OCI-M1 (cell line): Measurements from ENCODE around the gene RUNX1.

Source experiments
- DNase-seq: peaks from one replicate; lab custom pipeline; 2025; lab: John Stamatoyannopoulos, UW

The RUNX1 gene

DNA sequence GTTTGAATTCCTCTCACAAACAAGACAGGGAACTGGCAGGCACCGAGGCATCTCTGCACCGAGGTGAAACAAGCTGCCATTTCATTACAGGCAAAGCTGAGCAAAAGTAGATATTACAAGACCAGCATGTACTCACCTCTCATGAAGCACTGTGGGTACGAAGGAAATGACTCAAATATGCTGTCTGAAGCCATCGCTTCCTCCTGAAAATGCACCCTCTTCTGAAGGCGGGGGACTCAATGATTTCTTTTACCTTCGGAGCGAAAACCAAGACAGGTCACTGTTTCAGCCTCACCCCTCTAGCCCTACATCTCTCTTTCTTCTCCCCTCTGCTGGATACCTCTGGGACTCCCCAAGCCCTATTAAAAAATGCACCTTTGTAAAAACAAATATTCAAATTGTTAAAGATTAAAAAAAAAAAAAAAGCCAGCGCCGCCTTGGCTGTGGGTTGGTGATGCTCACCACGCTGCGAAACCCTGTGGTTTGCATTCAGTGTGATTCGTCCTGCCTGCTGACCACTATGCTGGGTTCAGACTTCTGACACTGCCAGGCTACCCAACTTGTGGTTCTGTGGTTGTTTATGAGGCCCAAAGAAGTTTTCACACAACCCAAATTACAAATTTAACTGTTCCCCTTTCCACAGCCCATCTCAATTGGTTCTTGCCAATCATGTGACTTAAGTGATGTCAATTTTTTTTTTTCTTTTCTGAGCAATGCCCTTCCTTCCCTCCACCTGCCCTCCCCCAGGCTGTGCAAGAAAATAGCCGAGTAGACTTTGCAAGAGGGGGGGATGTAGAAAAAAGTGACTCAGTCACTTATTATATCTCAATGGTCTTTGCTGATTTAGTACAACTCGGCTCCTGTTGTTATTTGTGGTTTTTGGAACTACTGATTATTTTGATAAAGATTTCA is at the start of gene RUNX1:
Gene RUNX1, minus strand, starts transcription at position 597 of the 912 bp plus-strand sequence.
- peak; percentile 97 for DNase-seq

DNA sequence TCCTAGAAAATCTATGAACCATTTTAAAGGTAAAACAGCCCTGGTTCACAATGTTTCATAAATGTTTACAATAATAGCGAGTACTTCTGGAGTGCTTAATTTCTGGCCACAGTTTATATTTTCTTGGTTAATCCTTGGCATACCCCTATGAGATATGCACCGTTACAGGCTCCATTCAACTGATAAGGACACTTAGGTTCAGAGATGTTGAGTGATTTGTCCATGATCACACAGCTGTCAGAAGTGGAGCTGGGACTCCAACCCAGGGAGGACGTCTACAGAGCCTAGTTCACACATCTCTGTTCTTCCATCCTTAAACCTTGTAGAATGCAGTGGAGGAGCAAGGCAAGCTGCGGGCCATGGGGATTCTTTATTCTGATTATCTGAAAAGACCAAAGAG is 48.4 kb upstream of the RUNX1 start:
- no peak for DNase-seq

DNA sequence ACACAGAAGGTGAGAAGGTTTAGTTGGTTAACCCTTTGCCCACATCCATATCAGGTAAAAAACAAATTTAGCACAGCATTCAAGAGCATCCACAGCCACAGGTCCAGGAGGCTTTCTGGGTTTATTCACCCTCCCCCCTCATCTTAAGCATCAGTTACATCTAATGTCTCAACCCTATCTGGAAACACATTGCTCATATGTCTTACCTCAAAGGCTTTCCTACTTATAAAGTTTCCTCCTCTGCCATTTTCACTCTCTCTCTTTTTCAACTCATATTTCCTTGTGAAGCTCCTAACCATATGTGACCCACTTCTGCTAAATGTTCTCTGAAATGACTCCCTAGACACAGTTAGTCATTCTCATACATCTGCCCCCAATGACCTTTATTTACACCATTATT is 47.9 kb upstream of the RUNX1 start:
- peak; percentile 22 for DNase-seq

DNA sequence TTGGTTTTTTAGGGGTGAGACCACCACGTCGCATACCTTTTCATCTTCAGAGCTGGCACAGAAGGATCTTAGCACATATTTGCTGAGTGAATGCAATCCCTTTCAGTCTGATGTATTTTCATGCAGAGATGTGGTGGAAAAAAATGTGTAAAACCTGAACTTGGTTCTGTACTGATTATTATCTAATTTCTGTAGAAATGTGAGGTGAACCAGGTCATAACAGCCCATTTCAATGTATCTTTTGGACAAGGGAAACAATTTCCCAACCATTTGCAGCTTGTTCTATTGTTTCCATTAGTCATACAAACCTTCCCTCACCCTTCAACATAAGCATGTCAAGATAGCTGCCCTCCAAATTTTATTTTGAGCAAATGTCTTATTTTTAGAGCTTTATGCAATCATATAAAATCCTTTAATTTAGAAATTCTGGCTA is 46.8 kb upstream of the RUNX1 start:
- no peak for DNase-seq

DNA sequence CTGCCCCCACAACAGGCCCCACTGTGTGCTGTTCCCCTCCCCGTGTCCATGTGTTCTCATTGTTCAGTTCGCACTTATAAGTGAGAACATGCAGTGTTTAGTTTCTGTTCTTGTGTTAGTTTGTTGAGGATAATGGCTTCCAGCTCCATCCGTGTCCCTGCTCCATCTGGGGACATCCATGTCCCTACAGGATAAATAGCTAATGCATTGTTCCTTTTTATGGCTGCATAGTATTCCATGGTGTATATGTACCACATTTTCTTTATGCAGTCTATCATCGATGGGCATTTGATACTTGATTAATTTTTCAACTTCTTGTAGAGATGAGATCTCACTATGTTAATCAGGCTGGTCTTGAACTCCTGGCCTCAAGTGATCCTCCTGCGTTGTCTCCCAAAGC is 44.4 kb upstream of the RUNX1 start:
- DNase-seq: no peak

DNA sequence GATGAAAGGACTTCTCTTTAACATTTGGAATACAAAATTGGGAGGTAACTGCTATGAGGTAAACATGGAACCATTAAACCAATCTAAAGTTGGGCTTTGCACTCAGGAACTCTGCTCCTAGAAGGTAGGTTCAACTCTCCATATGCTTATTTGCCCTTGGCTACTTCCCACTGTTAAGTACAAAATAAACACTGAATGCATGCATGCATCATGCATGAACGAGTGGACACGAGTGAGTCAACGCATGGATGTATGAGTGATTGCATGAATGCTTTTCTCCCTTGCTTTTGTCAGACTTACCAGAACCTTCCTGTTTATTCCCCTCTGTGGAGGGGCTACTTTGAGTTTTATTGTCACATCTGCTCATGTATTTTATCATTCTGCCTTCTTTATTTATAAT is 42.4 kb upstream of the RUNX1 start:
- peak; percentile 24 for DNase-seq

DNA sequence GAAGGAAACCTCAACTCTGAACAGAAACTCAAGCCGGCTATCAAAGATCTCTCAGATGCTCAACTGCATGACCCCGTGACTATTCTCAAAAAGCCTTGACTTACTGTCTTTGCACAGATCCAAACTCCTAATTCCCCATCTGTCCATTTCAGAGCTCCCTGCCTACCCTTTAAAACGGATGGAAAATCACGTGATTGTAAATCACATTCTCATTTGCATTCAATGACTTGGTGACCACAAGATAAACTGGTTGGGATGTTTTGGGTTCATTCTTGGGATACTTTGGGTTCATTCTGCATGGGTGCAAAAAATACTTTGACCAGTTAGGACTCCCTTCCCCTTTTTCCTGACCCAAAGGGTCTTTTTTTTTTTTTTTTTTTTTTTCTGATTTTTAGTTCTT is 41.3 kb upstream of the RUNX1 start:
- DNase-seq: no peak

DNA sequence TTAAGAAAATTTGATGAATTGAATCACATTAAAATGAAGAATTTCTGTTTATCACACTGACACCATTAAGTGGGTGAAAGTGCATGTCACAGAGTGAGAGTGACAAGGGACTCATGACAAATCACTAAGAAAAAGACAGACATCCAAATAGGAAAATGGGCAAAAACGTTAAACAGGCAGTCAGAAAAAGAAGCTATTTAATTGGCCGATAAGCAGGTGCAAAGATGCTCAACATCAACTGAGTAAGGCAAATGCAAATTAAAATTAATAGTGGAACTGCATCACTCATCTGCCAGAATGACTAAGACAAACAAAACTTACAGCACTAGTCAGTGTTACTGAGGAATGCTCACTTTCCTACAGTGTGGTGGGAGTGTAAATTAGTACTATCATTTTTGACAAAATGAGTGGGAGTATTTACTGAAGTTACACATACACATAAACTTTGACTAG is 39.2 kb upstream of the RUNX1 start:
- DNase-seq: no peak

DNA sequence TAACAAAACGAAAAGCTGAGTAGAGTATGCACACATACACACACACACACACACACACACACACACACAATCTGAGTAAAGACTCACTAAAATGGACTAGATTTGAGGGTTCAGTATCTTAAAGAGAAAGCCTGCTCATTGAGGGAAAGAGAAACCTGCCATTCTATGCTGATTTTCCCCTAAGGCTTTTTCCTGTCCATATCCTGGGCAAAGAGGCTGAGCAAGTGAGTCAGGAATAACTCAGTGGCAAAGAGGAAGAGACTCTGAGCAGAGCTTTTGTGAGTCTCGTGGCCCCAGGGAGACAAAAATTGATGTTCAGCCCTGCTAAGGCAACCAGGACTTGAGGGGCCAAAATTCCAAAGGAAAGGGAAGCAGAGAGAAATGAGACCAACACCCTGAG is 37.3 kb upstream of the RUNX1 start:
- no peak for DNase-seq

DNA sequence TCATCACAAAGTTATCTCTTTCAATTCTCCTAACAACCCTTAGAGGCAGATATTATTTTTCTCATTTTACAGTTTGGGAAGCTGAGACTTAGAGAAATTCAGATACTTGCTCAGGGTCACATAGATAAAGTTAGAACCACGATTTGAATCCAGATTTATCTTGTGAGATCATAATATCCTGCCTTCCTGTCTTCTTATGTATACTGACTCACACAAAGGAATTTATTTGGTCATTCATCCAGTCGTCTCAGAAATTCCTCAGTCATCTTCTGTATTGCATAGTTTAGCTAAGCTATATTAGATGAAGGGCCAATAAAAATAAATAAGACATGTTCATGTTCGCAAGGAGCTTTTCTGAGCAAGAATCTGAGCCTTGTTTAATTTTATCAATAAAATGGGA is 35.8 kb upstream of the RUNX1 start:
- no peak for DNase-seq

DNA sequence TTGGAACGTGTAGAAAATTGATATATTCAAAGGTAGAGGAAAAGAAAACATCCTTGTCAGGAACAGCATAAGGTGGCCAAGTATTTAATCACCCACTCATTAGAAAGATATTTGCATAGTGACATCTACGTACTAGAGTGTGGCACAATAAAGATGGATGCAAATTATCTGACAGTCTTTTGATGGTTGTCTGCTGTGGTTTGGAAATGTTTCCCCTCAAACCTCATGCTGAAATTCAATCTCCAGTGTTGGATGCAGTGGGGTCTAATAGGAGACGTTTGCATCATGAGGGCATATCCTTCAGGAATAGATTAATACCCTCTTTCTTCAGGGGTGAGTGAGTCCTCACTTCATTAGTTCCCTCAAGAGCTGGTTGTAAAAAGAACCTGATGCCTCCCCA is 34.1 kb upstream of the RUNX1 start:
- no peak for DNase-seq

DNA sequence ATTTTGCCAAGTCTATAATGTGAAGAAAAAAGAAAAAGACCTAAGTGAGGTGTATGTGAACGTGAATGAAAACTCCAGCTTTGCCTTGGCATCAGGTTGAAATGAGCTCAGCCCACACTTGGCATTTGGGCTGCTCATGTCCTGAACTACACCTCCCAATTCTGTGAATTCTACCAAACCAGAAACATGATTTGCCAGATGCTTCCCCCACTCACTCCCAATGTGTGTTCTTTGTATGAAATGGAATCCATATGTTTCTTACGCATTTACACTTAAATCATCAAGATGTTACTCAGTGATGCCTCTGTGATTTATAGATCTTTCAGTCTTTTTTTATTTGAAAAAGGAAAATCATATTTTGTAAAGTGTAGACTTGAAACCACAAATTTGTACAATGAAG is 32.8 kb upstream of the RUNX1 start:
- DNase-seq: no peak

DNA sequence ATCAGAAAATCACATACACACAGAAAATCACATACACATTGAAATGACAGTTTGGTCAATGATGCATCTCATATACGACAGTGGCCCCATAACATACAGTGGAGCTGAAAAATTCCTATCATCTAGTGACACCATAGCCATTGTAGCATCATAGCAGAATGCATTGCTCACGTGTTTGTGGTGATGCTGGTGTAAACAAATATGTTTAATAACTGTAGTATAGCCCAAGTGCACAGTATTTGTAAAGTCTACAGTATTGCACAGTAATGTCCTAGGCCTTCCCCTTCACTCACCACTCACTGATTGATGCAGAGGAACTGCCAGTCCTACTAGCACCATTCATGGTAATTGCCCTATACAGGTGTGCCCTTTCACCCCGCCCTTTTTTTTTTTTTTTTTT is 30.1 kb upstream of the RUNX1 start:
- no peak for DNase-seq

DNA sequence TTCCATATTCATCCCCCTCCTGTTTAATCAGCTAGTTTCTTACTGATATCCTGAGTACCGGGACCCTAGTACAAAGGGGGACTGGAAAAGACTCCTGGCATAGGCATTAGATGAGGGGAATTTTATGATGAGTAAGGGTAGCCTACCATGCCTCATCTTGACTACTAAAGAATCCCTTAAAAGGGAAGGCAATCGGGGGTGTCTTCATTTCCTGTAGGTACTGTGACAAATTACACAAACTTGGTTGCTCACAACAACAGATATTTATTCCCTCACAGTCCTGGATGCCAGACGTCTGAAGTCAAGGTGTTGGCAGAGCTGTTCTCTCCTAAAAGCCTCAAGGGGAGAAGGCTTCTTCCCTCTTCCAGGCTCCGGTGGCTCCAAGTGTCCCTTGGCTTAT is 28.9 kb upstream of the RUNX1 start:
- DNase-seq: no peak

DNA sequence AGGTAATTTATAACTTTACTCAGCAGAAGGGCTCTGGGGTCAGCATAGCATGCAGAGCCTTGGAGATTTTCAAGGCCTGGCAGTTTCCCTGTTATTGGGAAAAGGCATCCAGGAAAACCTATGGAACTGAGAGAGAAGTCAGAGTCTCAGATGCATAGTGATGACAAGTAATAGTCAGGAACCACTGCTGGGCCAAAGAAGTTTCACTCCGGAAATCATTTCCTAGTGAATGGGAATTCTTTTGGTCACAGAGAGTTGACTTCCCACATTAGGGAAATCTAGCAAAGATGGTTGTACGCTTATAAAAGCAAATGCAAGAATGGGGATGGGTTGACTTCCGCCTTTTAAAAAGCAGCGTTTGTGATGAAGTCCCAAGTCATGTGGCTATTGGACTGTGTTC is 28.4 kb upstream of the RUNX1 start:
- no peak for DNase-seq

DNA sequence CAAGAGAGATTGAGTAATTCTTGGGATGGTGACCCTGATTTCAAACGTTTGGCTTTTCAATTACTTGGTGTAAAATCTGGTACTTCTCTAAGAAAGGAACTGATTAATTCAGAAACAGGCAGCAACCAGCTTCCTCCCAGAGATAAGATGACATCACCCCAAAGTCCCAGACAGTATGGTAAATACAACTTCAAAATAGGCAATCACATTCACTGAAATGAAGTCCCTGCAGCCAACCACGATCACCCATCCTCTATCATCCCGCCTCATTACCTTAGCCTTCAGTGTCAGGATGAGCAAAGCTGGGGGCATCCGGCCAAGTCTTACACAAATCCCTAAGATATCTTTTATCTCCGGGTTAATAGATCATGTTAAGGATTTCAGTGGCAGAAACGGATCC is 26.4 kb upstream of the RUNX1 start:
- DNase-seq: peak; percentile 37

DNA sequence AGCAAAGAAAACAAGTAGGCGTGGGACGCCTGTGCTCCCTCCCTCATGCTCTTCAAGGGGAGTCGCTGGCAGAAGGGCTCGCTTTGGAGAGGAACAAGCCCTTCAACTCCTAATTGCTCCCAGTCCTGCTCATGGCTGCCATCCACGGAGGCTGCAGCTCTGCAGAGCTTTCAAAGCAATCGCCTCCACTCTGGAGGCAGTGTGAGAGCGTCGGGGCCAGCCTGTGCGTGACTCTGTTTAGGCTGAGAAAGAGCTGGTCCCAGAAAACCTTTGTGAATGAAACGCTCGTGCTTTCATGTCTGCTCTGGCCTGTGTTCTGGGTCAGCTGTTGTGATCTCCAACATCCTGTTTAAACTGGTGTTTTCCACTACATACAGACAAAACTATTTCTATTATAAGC is 23.9 kb upstream of the RUNX1 start:
- no peak for DNase-seq

DNA sequence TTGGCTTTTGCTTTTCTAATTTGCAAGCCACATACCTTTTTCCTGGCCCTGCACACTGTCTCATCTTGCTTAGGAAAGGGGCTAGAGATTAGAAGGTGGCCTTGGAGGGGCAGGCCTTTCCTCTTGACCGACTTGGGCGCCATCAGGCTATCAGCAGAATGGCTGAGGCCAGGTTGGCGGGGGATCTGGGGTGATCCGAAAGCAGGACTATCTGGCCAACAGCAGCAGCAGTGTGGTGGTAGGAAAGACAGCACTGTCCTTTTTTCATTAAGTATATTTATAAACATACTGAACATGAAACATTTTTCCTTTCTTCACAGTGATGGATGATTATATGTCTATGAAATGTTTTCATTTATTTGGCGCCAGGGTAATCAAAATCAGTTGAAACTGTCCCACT is 23.5 kb upstream of the RUNX1 start:
- no peak for DNase-seq

DNA sequence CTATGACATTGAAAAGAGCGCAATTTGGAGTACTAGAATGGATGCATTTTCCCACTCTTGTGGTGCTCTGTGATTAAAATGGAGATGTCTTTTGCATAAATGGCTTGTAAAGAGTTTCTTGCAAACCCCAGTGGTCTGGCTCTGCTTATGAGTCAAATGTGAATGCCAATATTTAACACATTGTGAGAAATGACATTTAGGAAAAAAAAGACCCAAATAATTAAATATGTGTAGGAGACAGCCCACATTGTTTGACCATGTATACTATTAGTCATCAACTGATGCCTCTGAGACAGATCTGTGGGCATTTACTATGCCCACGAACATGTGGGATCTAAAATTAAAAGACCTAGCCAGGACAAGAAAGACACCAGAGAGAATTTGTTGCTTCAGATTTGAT is 22.2 kb upstream of the RUNX1 start:
- no peak for DNase-seq

DNA sequence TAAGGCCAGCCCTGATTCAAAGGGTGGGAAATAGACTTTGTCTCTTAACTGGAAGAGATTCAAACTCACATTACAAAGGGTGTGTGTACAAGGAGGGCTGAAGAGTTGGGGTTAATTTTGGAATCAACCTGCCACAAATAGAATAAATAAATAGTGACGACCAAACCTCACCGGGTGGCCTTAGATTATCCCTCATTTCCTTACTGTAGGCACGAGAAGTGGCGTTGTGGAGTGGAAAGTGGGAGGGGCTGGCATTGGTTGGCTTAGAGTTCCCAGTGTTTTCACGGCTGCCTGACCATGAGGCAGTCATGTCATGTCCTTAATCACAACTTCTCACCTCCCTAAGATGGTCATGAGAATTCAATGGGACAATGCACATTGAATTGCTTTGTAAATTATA is 21.3 kb upstream of the RUNX1 start:
- DNase-seq: no peak

DNA sequence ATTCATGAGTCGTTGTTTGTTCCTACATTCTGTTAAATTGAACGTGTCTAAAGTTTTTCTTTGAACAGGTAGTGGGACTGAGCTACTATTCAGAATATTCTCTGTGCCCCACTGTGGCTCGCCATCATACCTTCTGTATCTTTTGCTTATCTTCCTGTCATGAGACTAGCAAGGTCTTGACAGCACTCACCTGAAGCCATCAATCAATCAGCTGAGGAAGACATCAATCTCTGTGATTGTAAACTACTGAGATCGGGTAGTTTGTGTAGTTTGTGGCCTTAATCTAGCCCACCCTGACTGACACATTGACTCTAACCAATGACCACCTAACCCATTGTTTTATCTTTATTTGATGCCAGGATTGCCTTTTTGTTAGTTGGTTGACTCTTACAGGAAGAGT is 17.7 kb upstream of the RUNX1 start:
- DNase-seq: no peak

DNA sequence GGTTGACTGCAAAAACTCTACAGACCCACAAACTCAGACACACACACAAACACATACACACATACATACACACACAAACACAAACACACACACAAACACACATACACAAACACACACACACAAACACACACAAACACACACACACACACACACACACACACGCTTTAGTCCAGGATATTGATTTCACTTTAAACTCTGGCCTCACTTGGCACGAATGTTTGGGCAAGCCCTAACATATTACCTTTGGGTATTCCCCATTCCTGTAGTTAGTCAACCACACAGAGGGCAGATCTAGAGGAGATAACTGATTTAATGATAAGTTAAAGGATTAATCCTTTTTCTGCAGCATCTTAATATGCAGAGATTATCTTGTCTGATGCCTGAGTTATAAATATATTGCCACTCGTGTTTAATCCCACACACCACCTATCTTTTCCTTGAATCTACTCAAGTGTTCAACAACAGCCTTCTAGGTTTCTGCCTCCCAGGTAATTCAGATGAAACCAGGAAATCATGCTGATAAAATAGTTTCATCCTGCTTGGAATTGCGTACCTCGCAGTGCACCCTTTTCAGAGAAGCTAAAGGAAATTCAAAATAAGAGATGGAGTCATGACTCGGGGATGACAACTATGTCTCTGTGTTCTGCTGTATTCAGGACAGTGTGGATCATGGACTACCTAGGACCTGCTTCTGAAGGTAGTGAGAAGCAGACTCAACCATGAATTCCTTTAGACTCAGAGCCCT is 14.5 kb upstream of the RUNX1 start:
- DNase-seq: no peak

DNA sequence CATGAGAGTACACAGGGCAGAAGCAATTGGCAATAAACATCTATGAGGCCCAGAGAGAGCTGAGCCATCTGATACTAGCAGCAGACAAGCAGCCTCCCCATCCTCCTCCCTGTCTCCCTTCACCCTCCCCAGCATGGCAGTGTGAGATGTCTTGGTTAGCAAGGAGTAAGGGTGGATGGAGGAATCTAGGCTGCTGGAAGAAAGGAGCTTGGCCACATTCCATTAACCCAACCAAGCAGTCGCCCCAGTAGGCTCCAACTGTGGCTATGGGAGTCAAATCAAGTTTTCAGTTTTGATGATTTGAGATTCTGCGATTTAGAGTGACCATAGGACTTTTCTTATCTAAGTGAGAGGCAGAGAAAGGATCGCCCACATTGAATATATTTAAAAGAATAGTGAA is 12.9 kb upstream of the RUNX1 start:
- DNase-seq: no peak
